T-helper 1 cell treated with Interleukin-12 subunit alpha and Interleukin-12 subunit beta and Interleukin-4 antibody, amounts not matched to agents 30 μg/mL and 1 μg/mL, for 36 hours (primary cell): Measurements from ENCODE around the gene ANKRD13A.
"Not testable (repeated sequence)": the region's sequence is repeated elsewhere in the genome, so short reads cannot be mapped to it uniquely, and the experiment has no call there.

Experiments used
- H3K27ac Mint-ChIP-seq: one replicate; pipeline ENCODE4 v1.8.0; 2021; ENCODE audit warnings: mild to moderate bottlenecking, mixed read lengths
- H3K27me3 Mint-ChIP-seq: one replicate; pipeline ENCODE4 v1.8.0; 2021; ENCODE audit warnings: low read depth, mixed read lengths
- H3K36me3 Mint-ChIP-seq: one replicate; pipeline ENCODE4 v1.8.0; 2021; ENCODE audit warnings: low read depth, mixed read lengths
- H3K4me1 Mint-ChIP-seq: one replicate; pipeline ENCODE4 v1.8.0; 2021; ENCODE audit warnings: low read depth, mixed read lengths
- H3K4me3 Mint-ChIP-seq: one replicate; pipeline ENCODE4 v1.8.0; 2021; ENCODE audit warnings: mild to moderate bottlenecking, moderate library complexity, mixed read lengths
- H3K9me3 Mint-ChIP-seq: one replicate; pipeline ENCODE4 v1.8.0; 2021; ENCODE audit warnings: mixed read lengths

ANKRD13A gene

DNA sequence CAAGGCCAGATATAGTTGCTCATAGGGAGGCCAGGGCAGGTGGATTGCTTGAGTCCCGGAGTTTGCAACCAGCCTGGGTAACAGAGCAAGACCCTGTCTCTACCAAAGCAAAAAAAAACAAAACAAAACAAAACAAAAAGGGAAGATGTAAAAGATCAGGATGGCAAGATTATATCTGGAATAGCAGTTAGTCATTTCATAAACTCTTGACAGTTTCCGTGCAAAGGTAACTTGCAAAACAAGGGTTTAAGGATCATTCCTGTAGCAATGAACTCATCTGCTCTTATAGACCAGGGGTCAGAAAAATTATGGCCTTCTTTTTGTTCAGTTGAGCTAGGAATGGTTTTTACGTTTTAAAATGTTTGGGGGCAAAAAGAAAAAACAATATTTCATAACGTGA lies 32.7 kb upstream of the ANKRD13A start:
- Mint-ChIP-seq H3K4me3 (no peak overlapping the region), H3K9me3 (no peaks in the 10 kb centered on the region), H3K4me1 (peaks cover 26% of the 10 kb centered on the region), H3K27ac (no peak overlapping the region), H3K36me3 (peaks cover 57% of the 10 kb centered on the region), H3K27me3 (no peaks in the 10 kb centered on the region)

DNA sequence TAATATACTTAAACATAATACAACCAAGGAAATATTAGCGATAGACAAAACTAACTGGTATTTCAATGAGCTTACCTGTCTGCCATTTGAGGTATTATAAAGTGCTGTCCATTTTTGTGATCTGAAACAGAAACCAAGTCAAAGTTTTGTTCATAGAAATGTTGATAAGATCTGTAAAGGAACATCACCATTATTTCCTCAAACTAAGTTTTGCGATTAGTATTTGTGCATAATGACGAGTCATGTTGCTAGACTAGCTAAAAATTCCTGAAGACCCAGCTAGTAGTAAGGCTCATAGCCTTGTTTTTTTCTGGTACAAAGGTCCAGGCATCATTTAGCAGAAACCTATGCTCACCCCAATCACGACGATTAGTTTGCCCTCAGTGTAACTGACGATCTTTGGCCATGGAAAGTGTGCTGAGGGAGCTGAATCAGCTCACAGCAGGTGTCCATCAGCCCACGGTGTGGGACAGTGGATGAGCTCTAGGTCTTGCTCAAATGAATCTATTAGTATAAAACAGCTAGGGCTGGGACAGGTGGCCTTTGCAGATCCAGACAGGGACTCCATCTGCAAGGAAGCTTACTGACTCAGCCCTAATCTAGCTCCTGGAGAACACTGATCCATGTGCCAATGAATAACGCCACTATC lies 31.7 kb upstream of the ANKRD13A start:
- Mint-ChIP-seq H3K9me3 (no peaks in the 10 kb centered on the region), H3K4me3 (peak overlapping the region; percentile 20), H3K36me3 (peaks cover 59% of the 10 kb centered on the region), H3K27me3 (no peaks in the 10 kb centered on the region), H3K4me1 (peaks cover 30% of the 10 kb centered on the region), H3K27ac (peak overlapping the region; percentile 83)

DNA sequence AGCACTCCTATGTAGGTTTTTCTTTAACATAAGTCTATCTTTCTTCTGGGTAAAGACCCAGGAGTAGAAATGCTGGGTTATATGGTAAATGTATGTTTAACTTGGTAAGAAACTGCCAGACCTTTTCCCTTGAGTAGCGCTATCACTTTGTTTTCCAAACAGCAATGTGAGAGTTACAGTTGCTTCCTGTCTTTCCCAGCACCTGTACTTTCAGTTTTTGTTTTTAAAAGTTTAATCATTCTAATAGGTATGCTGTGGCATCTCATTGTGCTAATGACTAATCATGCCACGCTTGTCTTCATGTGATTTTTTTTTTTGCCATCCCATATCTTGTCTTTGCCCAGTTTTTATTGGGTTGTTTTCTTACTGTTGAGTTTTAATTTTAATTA lies 31.2 kb upstream of the ANKRD13A start:
- Mint-ChIP-seq H3K9me3 (no peaks in the 10 kb centered on the region), H3K36me3 (peaks cover 56% of the 10 kb centered on the region), H3K4me1 (peaks cover 30% of the 10 kb centered on the region), H3K27me3 (no peaks in the 10 kb centered on the region), H3K4me3 (no peak overlapping the region), H3K27ac (peak overlapping the region; percentile 83)

DNA sequence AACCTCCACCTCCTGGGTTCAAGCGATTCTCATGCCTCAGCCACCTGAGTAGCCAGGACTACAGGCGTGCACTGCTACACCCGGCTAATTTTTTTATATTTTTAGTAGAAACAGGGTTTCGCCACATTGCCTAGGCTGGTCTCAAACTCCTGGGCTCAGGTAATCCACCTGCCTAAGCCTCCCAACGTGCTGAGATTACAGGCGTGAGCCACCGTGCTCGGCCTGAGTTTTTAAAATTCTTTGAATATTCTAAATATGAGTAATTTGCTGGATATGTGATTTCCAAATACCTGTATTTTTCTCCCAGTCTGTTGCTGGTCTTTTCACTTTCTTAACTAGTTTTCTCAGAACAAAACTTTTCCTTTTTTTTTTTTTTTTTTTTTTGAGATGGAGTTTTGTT lies 30.4 kb upstream of the ANKRD13A start:
- H3K27ac Mint-ChIP-seq, result no peak overlapping the region

DNA sequence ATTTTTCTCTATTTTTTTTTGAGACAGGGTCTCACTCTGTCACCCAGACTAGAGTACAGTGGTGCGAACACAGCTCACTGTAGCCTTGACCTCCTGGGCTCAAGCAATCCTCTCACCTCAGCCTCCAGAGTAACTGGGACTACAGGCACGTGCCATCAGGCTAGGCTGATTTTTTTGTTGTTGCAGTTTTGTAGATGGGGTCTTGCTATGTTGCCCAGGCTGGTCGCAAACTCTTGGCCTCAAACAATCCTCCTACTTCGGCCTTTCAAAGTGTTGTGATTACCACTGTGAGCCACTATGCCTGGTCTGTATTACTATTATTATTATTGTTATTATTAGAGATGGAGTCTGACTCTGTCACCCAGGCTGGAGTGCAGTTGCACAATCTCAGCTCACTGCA lies 26.4 kb upstream of the ANKRD13A start:
- H3K36me3 Mint-ChIP-seq, result peaks cover 51% of the 10 kb centered on the region
- no peak overlapping the region for H3K4me3 Mint-ChIP-seq
- H3K4me1 Mint-ChIP-seq, result peaks cover 31% of the 10 kb centered on the region
- H3K27ac Mint-ChIP-seq, result no peak overlapping the region
- H3K27me3 Mint-ChIP-seq, result no peaks in the 10 kb centered on the region
- peaks cover 3% of the 10 kb centered on the region for H3K9me3 Mint-ChIP-seq

More for the DNA sequence above, 30.4 kb upstream of the ANKRD13A start:
- H3K36me3 Mint-ChIP-seq, result peaks cover 54% of the 10 kb centered on the region
- no peak overlapping the region for H3K4me3 Mint-ChIP-seq
- H3K27me3 Mint-ChIP-seq, result no peaks in the 10 kb centered on the region
- H3K9me3 Mint-ChIP-seq, result no peaks in the 10 kb centered on the region
- peaks cover 29% of the 10 kb centered on the region for H3K4me1 Mint-ChIP-seq

DNA sequence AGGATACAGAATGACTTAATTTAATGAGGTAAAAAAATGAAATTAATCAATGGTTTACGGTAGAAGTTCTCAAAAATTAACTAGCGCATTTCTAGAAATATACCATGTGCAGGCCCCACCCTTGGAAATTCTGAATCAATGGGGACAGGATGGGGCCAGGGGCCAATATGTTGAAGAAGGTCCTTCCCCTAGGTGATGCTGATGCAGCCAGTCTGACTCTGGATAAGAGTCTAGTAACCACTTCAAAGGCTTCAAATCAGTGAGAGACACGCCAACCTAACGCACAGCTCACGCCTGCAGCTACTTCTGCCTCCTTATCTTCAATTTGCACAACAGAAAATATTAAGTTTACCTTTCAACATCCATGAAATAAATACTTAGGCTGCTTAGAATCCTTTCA lies 17.9 kb upstream of the ANKRD13A start:
- H3K4me1 Mint-ChIP-seq, result peaks cover 52% of the 10 kb centered on the region
- H3K4me3 Mint-ChIP-seq, result peak overlapping the region; percentile 17
- H3K9me3 Mint-ChIP-seq, result peaks cover 6% of the 10 kb centered on the region
- no peaks in the 10 kb centered on the region for H3K27me3 Mint-ChIP-seq
- H3K27ac Mint-ChIP-seq, result peak overlapping the region; percentile 72
- peaks cover 65% of the 10 kb centered on the region for H3K36me3 Mint-ChIP-seq

DNA sequence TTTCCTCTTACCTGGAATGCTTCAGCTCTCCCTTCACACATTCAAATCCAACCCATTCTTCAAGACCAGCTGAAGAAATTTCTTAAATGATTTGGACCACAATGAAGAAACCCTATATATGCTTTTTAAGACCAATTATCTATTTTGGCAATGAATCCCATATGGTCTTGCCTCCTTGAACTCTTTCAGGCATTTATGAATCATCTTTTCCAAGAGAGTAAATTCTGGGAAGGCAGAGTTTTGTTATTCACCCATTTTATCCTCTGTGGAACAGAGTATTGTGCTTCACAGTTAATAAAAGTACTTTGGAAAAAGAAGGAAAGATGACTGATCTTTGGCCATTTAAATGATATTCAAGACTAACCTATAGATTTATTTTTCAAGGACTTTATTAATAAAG lies 17.0 kb upstream of the ANKRD13A start:
- no peaks in the 10 kb centered on the region for H3K27me3 Mint-ChIP-seq
- peaks cover 61% of the 10 kb centered on the region for H3K36me3 Mint-ChIP-seq
- H3K4me1 Mint-ChIP-seq, result peaks cover 52% of the 10 kb centered on the region
- H3K9me3 Mint-ChIP-seq, result peaks cover 6% of the 10 kb centered on the region
- peak overlapping the region; percentile 72 for H3K27ac Mint-ChIP-seq
- H3K4me3 Mint-ChIP-seq, result peak overlapping the region; percentile 32

DNA sequence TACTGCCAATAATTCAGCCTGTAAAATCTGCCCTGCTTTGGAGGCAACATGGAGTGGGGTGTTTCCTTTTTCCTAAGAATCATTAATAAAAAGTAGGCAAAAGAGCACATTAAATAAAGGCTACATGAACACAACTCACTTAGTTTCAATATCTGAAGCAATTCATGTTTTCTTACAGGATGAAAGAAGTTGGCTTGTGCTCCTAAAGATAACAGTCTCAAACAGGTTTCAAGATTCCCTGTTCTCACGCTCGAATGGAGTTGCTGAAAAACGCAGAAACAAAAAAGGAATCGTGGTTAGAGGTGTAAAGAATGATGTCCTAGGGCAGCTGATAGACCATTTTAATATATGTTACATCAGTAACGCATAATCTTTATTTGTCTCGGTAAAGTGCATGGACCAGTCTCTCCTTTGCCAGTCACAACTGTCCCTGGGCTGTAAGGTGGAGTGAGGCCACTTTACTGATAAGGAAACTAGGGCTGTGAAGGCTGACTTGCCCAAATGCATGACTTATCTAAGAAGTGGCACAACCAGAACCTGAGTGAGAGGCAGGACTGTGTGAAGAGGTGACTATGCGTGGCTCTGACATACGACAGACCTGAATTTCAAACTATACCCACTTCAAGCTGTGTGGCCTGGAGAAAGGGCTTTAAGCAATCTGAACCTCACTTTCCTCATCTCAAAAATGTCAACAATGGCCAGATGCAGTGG lies 15.6 kb upstream of the ANKRD13A start:
- Mint-ChIP-seq H3K9me3 (peaks cover 2% of the 10 kb centered on the region), H3K4me3 (no peak overlapping the region), H3K27me3 (no peaks in the 10 kb centered on the region), H3K36me3 (peaks cover 59% of the 10 kb centered on the region), H3K27ac (no peak overlapping the region), H3K4me1 (peaks cover 52% of the 10 kb centered on the region)

DNA sequence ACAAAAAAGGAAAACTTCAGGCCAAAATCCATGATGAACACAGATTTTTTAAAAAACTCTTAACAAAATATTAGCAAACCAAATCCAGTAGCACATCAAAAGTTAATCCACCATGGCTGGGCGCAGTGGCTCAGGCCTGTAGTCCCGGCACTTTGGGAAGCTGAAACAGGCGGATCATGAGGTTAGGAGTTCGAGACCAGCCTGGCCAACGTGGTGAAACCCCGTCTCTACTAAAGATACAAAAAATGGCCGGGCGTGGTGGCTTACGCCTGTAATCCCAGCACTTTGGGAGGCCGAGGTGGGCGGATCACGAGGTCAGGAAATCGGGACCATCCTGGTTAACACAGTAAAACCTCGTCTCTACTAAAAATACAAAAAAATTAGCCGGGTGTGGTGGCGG lies 13.0 kb upstream of the ANKRD13A start:
- H3K36me3 Mint-ChIP-seq, result peaks cover 55% of the 10 kb centered on the region
- H3K27ac Mint-ChIP-seq, H3K27me3 Mint-ChIP-seq, H3K9me3 Mint-ChIP-seq, H3K4me3 Mint-ChIP-seq: not testable (repeated sequence)
- peaks cover 50% of the 10 kb centered on the region for H3K4me1 Mint-ChIP-seq

DNA sequence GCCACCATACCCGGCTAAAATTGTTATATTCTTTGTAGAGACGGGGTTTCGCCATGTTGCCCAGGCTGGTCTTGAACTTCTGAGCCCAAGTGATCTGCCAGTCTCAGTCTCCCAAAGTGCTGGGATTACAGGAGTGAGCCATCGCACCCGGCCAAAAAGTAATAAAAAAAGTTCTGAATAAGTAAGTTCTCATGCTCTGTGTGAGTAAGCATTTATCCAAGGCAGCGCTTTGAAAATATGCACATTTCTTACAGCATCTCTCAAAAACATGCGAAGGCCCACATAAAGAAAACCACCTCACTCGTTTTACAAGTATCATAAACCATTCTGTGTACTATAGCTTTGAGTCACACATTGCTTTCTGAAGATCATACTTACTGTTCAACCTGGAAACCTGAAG lies 11.6 kb upstream of the ANKRD13A start:
- Mint-ChIP-seq H3K27me3 (no peaks in the 10 kb centered on the region), H3K4me1 (peaks cover 45% of the 10 kb centered on the region)

DNA sequence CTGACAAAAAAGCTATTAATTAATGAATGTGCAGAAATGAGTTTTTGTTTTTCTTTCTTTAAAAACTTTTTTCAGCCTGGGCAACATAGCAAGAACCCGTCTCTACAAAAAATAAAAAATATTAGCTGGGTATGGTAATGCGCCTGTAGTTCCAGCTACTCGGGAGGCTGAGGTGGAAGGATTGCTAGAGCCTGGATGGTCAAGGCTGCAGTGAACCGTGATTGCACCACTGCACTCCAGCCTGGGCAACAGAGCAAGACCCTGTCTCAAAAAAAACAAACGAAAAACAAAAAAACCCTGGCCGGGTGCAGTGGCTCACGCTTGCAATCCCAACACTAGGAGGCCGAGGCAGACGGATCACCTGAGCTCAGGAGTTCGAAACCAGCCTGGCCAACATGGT lies 11.0 kb upstream of the ANKRD13A start:
- Mint-ChIP-seq H3K9me3 (no peaks in the 10 kb centered on the region), H3K4me1 (peaks cover 48% of the 10 kb centered on the region), H3K36me3 (peaks cover 44% of the 10 kb centered on the region), H3K27me3 (no peaks in the 10 kb centered on the region), H3K27ac (no peak overlapping the region), H3K4me3 (no peak overlapping the region)

More for the DNA sequence above, 11.6 kb upstream of the ANKRD13A start:
- Mint-ChIP-seq H3K9me3 (no peaks in the 10 kb centered on the region), H3K36me3 (peaks cover 48% of the 10 kb centered on the region), H3K27ac (peak overlapping the region; percentile 57), H3K4me3 (no peak overlapping the region)

DNA sequence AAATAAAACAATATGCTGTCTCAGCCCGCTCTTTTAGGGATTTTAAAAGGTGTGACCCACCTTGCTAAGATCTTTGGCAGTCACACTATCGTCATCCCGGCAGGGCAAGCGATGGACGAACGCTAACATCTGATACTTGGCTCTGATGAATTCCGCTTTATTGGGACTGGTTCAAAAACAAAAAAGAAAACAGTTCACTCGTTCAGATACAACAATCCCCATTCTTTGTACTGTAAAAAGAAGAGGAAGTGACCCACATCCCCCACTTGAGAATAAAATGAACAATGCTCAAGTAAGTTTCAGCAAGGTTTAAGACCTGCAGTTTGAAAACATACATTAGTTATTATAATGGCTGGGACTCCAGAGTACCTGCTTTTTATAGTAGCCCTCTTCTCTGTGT lies 10.3 kb upstream of the ANKRD13A start:
- peaks cover 37% of the 10 kb centered on the region for H3K36me3 Mint-ChIP-seq
- H3K27ac Mint-ChIP-seq, result no peak overlapping the region
- no peak overlapping the region for H3K4me3 Mint-ChIP-seq
- H3K4me1 Mint-ChIP-seq, result peaks cover 49% of the 10 kb centered on the region
- H3K9me3 Mint-ChIP-seq, result no peaks in the 10 kb centered on the region
- H3K27me3 Mint-ChIP-seq, result no peaks in the 10 kb centered on the region

DNA sequence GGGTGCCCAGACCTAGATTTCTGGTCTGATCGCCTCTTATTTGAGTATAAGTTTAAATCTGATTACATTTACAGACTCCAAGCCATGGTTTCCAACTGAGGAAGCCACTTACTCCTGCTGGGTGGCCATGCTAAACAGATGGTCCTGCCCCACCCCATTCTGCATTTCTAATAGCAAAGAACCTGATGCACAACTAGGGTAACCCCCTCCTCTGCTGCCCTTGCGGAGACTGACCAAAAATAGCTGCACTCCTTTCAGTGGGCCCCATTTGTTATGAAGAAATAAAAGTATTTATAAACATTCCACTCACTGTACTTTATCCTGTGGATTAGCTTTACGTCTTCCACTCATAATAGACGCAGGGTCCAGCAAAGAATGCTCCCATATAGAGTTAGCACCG lies 9.8 kb upstream of the ANKRD13A start:
- no peak overlapping the region for H3K27ac Mint-ChIP-seq
- no peak overlapping the region for H3K4me3 Mint-ChIP-seq
- H3K4me1 Mint-ChIP-seq, result peaks cover 49% of the 10 kb centered on the region
- H3K9me3 Mint-ChIP-seq, result no peaks in the 10 kb centered on the region
- H3K27me3 Mint-ChIP-seq, result no peaks in the 10 kb centered on the region
- peaks cover 38% of the 10 kb centered on the region for H3K36me3 Mint-ChIP-seq

DNA sequence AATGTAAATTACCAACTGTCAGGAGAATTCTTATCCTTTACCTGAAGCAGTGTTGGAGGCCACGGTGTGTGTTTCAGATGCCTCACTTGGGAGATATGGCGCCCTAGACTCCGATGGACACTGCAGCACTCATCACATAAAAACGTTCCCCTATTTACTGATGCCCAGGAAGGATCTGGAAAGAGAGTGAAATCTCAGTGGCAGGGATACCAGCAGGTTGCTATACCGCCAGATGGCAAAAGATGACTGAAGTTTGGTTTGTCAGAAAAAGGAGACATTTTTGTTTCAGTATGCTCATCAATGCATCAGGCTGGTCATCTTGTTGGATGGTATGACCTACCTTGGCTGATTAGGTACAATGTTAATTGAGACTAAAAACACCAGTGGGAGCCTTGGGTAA lies 7.6 kb upstream of the ANKRD13A start:
- Mint-ChIP-seq H3K9me3 (no peaks in the 10 kb centered on the region), H3K4me3 (no peak overlapping the region), H3K36me3 (peaks cover 32% of the 10 kb centered on the region), H3K27ac (no peak overlapping the region), H3K4me1 (peaks cover 54% of the 10 kb centered on the region), H3K27me3 (no peaks in the 10 kb centered on the region)

DNA sequence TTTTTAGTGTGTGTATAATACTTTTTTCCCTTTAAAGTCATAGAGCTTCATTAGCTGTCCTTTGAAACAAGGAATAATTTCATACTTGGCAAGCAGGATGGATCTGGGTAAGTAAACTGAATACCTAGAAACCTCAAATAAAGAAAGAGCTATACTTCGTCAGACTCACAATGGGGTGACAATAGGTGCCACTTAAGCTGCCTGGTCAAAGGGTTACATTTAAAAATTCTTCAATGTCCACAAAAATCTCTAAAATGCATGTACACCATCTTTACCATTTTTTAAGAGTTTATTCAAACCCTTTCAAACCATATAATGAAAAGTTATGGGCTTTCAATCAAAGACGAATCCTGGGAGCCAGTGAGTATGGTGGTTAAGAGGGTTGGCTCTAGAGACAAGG lies 6.1 kb upstream of the ANKRD13A start:
- H3K4me1 Mint-ChIP-seq, result peaks cover 55% of the 10 kb centered on the region
- peaks cover 25% of the 10 kb centered on the region for H3K36me3 Mint-ChIP-seq
- peak overlapping the region; percentile 49 for H3K27ac Mint-ChIP-seq
- no peaks in the 10 kb centered on the region for H3K9me3 Mint-ChIP-seq
- no peaks in the 10 kb centered on the region for H3K27me3 Mint-ChIP-seq
- H3K4me3 Mint-ChIP-seq, result peak overlapping the region; percentile 57
